HEK293 (cell line): ENCODE results near the gene SPHK1.

Source experiments
- ELK4 ChIP-seq: IDR thresholded peaks from 2 replicates; pipeline ENCODE4 v1.6.1; 2011; ENCODE audit warnings: mild to moderate bottlenecking, low read depth, low read length, borderline replicate concordance
- SETDB1 ChIP-seq: IDR thresholded peaks from one replicate; pipeline ENCODE4 v1.6.1; 2017; ENCODE audit warnings: mild to moderate bottlenecking, low read length, moderate library complexity, mixed read lengths; ENCODE audit not compliant: insufficient read length
- ZNF274 ChIP-seq, 2 experiments: fragments of 200-500 bp in 1 of 2; fragments of 450-650 bp in 1 of 2; sonication (Bioruptor generic) in 1 of 2; formaldehyde crosslinking in 1 of 2; IDR thresholded peaks; 2 replicates each; pipeline versions ENCODE4 v1.5.1 to v1.6.1; 2014 to 2016; ENCODE audit warnings: borderline replicate concordance in 1 of 2, inconsistent platforms in 1 of 2, low read length in 1 of 2, missing biosample characterization in 1 of 2, missing genetic modification characterization in 1 of 2
- ZNF626 ChIP-seq: fragments of 450-650 bp; sonication (Bioruptor Pico); formaldehyde crosslinking; IDR thresholded peaks from 2 replicates; pipeline ENCODE4 v1.5.1; 2018; ENCODE audit warnings: missing biosample characterization, missing genetic modification characterization, inconsistent platforms
- TF ChIP-seq, protein P1 (sequence below): fragments of 450-650 bp; formaldehyde crosslinking; IDR thresholded peaks from 2 replicates; pipeline ENCODE4 v1.5.1; 2016; ENCODE audit warnings: missing biosample characterization, missing genetic modification characterization, low read depth

DNA sequence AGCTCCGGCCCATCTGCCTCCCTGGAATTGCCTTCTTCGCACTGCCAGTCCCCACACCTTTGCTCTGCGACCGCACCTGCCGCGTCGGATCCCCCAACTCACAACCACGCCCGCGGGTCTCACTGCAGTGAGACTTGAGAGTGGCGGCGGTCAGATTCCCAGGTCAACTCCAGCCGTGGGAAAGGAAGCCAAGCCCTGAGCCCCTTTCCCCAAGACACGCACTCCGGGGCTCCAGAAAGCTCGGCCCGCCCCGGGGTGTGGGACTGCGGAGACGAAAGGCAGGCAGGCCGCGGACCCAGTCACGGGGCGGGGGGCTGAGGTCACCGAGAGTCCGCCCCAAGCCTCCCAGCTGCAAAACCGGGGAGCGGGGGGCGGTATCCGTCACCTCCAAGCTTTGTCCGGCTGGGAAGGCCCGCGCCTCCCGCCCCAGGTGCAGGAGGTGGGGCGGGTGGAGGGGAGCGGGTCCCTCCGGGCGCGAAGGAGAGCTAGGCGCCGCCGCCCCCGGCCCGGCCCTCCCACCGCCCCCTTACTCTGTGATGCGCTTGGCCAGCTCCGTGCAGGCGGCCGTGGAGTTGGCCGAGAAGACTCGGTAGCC is 31.3 kb upstream of the SPHK1 start:
- no peak for TF ChIP-seq ZNF274 (IDR thresholded peaks at IDR 0.05; ENCODE audit: low read length)
- no peak for TF ChIP-seq ZNF274 (tag by site-specific recombination; IDR thresholded peaks at IDR 0.05; ENCODE audit: borderline replicate concordance)
- TF ChIP-seq ELK4: no peak
- TF ChIP-seq, protein P1, sequence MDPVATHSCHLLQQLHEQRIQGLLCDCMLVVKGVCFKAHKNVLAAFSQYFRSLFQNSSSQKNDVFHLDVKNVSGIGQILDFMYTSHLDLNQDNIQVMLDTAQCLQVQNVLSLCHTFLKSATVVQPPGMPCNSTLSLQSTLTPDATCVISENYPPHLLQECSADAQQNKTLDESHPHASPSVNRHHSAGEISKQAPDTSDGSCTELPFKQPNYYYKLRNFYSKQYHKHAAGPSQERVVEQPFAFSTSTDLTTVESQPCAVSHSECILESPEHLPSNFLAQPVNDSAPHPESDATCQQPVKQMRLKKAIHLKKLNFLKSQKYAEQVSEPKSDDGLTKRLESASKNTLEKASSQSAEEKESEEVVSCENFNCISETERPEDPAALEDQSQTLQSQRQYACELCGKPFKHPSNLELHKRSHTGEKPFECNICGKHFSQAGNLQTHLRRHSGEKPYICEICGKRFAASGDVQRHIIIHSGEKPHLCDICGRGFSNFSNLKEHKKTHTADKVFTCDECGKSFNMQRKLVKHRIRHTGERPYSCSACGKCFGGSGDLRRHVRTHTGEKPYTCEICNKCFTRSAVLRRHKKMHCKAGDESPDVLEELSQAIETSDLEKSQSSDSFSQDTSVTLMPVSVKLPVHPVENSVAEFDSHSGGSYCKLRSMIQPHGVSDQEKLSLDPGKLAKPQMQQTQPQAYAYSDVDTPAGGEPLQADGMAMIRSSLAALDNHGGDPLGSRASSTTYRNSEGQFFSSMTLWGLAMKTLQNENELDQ (tag by site-specific recombination): no peak
- TF ChIP-seq SETDB1: no peak
- no peak for TF ChIP-seq ZNF626 (tag by site-specific recombination)
